Non-pigmented ciliary epithelial cell (primary cell): Measurements from ENCODE around the gene HOXA6.

ENCODE experiments used
- DNase-seq: peaks from one replicate; pipeline ENCODE4 v3.0.0-alpha.2; 2010; ENCODE audit warnings: low read depth

The HOXA6 gene

DNA sequence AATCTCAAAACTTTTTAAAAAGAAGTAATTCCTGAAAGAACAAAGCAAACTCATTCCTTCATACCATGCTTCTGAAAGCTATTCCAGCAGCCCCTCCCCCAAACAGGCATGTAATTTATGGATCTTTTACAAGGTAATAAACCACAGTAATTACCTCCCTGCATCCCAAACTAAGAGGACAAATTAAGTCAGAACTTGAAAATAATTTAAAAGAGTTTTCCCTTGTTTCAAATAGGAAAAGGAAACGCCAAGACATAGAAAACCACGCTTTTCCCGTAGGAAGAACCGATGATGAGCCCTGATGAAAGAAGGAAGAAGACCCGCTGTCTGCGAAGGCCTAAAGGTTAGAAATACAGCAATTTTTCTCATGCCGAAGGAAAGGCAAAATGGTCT lies 25.9 kb downstream of the HOXA6 start:
- no peak for DNase-seq

DNA sequence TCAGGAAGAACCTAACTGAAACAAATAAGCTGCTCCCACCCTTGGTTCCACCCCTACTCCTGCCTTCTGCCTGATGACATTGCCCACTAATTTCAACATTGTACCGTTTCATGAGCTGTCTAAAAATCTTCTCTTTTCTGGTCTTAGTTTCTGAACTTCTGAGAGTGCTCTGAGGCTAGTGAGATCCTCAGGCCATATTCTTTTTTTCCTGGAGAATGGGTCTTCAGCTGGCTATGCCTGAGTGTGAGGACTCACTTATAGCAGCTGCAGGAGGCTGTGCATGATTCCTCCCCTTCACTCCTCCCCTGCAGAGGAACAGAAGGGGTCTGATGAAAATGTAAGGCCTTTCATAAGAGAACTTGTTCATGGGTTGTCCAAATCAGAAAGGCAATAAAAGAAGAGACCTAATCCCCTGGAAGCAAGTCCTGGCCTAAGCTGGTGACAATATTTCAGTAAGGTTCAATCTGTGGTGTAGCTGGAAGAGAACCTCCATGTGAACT lies 28.1 kb downstream of the HOXA6 start:
- DNase-seq: no peak

DNA sequence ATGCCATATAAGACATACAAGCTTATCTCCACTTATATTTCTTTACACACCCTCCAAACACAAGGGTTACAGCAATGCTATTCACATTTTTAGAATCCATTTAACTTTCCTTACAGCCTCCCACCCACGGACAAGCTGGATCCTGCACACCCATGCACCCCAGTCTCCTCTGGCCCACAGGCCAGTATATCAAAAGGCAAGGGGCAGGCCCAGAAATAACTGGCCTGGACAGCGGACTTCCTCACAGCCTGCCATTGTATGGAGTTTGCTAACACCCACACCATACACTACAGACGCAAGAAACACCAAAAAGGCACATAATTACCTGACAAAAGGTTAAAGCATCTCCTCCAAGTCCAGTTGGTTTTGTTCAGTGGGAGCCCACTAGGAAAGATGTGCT lies 29.0 kb downstream of the HOXA6 start:
- no peak for DNase-seq

DNA sequence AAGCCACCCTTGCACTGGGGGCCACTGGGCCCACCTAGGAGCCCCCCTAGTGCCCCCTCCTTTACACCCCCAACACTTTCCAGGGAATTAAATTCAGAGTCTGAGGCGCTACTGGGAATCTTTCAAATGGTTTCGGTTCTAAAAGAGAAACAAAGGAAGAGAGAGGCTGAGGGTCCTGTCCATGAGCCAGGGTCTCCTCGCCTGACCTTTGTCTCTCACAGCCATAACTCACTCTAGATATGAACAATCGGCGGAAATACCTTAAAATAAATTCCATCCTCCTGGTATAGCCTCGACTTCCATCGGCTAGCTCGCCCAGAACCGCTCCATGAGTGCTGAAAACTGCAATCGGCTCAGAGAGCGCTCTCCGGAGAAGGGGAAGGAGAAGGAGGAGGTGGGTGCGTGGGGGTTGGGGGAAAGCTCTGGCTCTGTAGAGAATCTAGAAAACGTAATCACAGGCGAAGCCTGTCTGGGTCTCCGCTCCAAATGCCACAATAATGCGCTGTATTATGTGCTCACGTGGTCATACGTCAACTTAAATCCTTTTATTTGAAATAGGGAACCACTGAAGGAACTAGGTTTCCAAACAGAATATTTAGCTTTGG lies 29.6 kb downstream of the HOXA6 start:
- no peak for DNase-seq

DNA sequence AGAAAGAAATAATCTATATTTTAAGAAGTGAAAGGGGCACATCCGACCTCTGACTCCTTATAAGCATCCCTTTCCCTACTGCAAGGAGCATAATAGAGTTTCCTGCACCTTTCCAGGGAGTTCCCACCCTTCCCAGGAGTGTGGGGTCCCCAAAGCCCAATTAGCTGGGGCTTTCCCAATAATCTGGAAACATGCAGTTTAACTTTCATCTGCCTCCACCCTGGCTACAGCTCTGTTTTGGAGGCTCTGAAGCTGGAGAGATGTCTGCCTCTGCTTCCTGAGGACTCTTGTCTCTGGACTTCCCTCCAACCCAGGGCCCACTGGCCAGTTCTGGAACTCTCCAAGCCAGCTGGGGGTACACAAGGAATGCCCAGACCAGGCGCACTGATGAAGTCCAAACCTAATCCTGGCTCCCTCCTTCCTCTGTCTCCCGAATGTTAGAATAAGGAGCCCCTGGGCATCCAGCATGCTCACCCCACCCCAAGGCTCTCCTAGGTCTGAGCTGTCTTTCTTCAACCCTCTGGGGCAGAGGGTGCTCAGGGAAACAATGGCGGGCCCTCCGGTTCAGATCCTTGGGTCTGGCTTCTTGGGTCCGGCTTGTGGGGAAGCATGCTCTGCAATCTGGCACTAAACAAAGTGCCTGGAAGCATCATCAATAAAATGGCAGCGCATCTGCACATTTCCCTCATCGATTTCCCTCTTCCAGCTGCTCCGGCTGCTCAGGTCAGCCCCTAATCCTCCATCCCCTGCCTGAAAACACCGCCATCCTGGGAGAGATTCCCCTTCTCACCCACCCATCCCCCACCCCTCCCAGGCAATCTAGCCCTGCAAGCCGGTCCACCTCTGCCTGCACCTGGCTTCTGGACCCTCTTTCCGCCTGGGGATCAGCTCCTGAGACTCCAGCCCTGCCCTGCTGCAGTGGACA lies 30.4 kb downstream of the HOXA6 start:
- no peak for DNase-seq

DNA sequence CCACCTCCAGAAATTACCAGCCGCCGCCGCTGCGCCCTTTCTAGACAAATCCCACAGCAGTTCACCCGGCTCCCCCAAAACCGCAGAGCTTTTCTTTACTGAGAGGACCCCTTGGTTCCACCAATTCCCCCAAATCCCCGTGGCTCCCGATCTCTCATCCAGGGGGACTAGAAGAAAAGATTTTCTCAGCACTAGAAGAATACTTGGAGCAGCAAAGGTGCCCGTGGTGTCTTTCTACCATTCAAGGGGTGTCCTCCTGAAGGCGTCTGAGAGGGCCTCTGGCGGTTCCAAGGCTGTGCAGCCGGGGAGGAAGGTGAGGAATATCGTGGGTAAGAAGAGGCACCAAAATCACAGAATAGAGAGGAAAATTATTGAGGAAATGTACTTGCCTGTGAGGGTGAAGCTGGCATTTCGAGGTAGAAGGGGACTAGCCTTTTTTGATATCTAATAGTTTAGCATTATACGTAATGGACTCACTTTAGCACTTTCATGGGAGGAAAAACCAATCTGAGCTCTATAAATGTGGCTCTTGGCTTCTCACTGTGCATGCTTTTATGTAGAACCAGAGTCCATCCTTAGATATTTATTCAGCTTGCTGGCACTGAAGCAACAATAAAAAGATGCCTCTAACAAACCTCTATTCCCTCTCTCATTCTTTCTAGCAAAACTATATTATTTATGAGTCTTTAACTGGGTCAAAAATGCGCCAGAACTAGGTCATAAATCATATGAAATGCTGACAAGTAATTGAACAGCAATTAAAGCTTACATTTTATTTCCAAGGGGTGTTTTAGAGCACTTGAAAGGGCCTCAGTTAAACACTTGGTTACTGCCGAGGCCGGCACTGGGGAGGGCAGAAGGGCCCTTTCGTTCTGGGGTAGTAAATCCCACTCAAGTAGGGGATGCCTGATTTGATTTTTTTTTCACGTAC lies 31.3 kb downstream of the HOXA6 start:
- DNase-seq: no peak

DNA sequence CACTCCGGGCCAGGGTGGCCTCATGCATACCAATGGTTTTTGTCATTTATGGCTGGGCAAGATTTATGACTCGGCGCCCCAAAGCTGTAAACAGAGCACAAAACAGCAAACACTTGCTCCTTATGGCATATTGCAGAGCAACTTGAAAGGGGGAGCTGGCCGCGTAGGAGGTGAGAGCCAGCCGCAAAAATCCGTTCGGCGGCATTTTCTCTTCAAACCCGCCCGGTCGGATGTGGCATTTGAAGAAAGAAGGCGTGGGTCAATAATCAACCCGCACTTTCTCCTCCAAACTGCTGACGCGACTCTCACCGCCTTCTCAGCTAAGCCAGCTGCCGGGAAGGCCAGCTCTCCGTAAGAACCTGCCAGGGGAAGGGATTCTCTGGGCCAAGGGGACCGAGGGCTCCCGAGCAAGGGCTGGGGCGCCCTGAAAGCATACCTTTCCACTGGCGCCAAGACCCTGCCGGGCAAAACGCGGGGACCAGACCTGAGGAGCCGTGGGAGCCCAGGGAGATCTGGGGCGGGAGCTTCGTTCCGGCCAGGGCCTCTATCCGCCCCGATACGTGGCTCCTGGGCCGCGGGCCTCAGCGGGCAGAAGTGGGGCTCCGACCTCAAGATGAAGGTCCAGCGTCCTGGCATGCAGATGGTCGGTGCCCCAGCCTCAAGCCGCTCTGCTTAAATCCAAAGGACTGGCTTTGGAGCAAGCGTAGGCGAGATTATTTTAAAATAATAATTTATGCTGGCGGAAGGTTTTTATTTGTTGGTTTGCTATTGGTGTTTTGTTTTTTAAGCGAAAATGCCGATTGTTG lies 32.1 kb downstream of the HOXA6 start:
- DNase-seq: no peak

DNA sequence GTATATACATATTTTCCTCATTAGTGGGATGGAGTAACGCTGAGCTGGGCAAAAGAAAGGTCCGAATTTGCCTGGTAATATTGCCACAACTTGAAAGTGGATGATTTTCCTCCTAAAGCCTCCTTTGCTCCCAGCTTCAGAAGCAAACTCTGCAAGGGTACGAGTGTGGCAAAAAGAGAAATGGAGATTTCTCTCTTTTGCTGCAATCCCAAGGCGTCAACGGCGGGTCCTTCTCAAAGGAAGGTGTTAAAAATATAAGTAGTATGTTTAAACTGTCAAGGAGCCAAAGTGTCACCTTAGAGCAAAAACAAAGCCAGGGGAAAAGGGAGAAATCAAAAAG lies 32.7 kb downstream of the HOXA6 start:
- no peak for DNase-seq

DNA sequence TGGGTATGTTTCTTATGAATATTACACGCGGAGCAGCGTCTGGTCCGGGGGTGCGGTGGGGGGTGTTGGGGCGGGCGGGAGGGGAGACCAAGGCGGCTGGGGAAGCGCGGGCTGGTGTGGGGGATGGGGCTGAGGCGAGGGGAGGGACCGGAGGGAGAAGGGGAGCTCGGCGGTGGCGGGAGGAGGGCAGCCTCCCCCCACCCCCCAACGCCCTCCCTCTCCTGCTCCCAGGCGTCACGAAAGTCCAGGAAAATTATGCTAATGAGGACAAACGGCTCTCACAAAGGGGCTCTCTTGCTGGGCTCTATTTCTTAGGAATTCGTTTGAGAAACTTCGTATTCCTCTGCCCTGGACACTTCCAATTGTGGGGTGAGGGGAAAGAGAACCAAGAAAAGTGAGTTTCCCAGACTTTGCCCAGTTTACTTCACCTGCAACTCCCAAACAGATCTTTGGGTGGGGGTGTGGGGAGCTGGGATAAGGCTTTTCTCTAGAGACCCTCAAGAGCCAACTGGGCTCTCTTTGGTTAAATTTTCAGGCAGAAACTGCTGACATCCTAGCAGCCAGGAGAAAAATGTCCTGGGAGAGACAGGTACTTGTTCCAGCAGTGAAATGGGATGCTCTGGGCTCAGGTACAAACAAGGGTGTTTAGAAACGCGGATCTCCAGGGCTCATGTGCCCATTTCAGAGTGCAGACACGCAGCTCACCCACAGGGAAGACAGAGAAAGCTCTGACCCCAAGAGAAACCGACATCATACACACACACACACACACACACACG lies 33.4 kb downstream of the HOXA6 start:
- DNase-seq: no peak

DNA sequence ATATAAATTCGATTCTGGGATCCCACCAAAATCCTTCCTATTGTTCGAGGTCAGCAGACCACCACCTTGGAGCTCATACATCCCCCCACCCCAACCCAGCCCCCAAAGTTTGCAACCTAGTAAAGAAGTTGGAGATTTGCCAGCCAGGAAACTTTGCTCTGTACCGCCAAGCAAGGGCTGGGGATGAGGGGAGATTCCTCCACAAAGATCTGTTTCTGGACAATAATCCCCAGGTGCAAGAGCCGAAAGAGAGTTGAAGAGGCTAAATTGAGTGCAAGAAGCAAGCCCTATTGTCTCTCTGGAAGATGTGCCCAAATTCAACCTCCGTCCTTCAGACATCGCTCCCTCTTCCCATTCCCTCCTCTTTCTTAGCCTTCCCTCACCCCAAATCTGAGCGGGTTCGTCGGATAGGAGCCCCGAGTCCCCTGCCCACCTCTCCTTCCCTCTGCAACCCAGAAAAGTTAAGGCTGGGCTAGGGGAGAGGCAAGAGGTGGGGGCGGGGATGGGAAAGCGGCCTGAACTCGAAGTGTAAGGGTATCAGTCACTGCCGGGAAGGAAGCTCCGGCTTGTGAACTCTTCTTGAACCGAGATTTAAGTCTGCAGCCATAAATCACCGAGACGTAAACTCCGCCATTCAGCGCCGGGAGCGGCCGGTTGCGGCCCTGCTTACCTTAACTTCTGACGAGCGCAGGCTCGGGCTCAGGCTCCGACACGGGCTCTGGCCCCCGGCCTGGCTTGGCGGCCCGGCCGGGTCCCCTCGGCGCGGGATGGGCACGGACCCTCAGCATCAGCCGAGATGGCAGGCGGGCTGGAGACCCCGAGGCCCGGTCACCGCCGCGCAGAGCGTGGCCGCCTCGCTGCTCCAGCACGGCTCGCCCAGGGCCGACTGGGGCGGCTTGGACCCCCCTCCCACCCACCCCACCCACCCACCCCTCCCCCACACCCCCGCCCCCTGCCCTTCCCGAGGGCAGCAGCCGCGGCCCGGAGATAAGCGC lies 34.3 kb downstream of the HOXA6 start:
- no peak for DNase-seq

DNA sequence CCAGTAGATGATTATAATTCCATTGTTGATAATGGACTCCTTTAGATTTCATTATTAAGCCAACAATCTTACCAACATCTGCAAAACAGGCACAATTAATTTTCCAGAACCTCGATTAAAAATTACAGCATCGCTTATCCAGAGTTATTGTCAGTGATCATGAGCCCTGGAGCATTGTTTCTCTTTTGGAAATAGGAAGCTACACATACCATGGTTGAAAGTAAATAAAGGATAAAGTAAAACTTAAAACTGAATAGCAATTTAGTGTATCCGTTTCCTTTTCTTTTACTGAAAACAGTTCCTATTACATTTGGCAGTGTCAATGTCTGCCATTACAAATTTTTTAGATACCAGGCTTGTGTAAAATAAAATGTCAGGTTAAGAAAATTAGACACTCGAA lies 35.2 kb downstream of the HOXA6 start:
- no peak for DNase-seq

DNA sequence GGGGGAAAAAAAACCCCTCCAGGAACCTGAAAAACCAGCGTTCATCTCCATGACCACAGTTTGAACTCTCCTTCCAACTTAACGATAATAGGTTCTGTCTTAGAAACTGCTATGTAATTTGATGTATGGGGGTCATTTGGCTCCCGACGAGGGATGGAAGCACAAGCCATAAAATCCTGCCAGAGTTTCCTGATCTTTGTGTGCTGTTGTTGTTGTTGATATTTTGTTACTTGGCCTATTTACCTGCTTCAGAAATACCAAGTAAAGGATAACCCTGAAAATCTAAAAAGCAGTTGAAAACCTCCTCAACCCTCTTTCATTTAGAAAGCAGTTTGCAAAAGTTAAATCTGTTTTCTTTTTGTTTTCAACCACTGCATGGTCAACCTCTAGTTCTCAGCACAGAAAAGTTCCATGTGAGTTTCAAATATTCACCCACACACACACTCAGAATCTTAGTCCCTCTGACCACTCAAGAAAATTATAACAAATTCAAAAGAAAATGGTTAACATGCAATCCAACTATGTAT lies 35.8 kb downstream of the HOXA6 start:
- no peak for DNase-seq

DNA sequence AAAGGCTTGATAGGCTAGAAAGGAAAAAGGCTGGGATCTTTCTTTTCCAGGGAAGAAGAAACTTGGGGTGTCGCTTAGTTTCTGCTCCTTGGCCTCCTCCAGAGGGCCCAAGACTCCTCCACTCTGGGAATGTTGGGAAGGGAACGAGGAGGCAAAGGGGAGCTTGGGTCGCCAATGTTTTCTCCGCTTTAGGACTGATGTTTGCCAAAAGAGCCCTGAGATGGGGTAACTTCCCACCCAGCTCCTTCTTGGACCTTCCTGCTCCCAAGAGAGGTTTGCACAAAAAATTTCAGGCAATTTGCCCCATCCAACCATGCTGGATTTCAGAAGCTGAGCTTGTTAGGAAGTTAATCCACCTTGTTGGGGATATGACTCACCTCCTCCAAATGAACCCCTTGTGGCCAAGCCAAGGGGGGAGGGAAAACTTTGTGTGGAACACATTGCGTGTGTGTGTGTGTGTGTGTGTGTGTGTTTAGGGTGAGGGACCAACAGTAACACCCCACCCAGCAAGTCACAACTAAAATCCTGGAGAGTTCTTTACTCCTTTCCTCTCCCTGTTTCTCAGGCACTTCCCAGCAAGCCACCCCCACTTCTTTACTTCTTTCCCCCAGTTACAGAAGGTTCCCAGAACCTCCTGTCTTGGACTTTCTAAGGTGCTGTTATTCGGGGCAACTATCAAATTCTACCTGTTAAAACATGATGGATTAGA lies 36.4 kb downstream of the HOXA6 start:
- DNase-seq: no peak

DNA sequence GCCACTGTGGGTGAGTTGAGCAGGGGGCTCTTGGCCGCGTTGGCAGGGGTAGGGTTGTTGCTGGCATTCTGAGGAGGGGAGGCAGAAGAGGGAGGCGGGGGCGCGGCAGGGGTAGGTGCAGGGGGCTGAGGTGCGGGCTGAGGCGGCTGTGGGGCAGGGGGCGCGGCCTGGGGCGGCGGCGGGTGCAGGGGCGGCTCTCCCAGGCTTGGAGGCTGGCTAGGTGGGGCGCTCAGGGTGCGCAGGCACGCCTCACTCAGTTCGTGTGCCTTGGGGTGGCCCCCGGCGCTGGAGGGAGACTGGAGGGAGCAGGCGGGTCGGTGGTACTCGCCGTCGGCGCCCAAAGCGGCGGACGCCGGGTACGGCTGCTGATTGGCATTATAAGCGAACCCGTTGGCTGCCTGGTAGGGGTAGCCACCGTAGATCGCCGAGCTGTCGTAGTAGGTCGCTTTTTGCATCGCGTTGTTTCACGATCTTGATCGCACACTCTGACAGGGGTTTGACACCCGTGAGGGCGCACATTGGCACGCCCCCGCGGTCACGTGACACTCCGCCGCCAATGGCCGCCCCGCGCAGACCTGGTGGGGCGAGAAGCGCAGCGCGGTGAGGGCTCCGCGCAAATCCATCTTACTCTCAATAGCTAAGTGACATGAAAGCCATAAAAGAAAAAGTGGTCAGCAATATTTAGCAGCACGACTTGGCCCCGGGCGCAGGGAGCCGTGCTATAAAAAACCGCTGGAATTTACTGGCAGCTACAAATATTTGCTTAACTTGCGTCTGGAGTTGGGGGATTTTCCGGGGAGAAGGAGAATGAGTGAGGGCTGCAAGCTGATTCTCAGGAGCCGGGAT lies 37.2 kb downstream of the HOXA6 start:
- no peak for DNase-seq

DNA sequence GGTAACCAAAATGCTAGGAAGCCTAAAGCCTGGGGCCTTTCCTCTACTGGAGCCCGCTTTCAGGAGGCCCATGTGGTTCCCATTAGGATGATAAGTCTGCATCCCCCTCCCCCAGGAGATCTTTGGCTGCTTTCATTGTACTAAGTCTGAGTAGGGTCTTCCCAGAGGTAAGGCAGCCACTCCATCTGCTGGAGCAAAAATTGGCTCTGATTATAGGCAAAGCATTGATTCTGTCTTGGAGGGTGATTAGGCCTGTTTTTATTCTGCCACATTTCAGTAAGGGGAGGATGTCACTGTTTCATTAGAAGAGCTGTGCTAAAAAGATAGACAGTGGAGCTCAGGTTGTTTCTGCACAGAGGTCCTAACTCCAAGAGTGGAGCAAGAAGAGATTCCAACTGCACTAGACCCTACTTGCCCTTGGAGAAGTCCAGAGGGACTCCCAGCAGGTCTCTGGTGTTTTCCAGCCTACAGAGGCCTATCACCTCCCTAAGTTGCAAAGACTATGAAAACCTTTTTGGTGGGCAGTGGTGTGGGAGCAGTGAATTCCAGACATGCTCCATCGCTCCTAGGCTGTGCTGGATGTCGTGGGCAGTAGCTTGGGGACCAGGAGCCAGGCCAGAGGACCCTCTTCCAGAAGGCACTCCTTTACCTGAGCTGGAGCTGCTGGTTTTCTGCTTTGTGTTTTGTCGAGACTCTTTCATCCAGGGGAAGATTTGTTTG lies 37.9 kb downstream of the HOXA6 start:
- DNase-seq: no peak

DNA sequence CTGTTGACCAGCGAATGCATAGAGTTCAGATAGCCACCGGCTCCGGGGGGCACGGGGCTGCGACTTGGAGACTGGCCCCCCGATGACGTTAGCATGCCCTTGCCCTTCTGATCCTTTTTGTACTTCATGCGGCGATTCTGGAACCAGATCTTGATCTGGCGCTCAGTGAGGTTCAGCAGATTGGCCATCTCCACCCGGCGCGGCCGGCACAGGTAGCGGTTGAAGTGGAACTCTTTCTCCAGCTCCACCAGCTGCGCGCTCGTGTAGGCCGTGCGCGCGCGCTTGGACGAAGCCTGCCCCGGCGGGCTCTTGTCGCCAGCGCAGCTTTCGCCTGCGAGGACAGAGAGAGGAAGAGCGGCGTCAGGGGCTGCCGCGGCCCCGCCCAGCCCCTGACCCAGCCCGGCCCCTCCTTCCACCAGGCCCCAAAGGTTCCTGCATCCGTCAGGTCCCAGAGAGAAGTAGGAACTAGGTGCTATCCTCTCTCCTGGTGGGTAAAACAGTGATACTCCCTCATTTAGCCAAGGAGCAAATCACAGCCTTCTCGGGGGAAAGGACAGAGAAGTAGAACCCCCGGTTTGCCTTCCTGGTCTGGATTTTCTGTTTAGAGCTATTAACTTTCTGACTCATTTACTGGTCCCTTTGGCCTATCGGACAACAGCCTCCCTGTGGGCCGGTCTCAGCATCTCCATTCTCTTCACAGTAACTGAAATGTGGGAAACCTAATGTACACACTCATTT lies 39.0 kb downstream of the HOXA6 start:
- DNase-seq: no peak
